Prostate gland (tissue), 2 donors: ENCODE results near the gene ADD1.

Experiments used
- CTCF ChIP-seq, 4 experiments: fragments of 200-600 bp in 2 of 4; fragments of 450-650 bp in 2 of 4; sonication (generic) in 2 of 4; IDR thresholded peaks; 1 replicate in 3 of 4; 2 replicates in 1 of 4; pipeline ENCODE4 v1.5.1; 2016 to 2019; ENCODE audit warnings: antibody characterized with exemption in 4 of 4, mild to moderate bottlenecking in 2 of 4, moderate library complexity in 2 of 4
- POLR2A ChIP-seq: fragments of 450-650 bp; IDR thresholded peaks from one replicate; pipeline ENCODE4 v1.6.1; 2016; ENCODE audit warnings: antibody characterized with exemption, mild to moderate bottlenecking

DNA sequence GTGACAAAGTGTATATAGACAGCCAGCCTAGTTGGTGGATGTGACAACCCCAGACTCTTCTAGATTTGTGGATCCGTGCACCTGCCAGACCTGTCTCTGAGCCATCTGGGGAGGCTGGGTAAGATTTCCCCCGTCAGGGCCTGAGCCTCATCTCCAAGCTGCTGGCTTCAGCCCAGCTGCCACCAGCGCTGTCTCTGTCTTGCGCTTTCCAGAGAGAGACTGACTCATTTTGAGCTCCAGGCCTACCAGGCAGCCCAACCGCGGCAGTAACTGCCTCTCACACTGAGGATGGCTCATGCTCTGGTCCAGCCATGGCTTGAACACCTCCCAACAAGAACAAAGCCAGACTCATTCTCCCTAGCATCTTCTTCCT is 93.1 kb downstream of the ADD1 start:
- no peak for TF ChIP-seq CTCF (IDR thresholded peaks at IDR 0.05)
- no peak for TF ChIP-seq POLR2A
